NCI-H345 treated with DMSO at 0.1 percent for 48 hours (cell line): ENCODE measurements around the gene PNMA6E.
"Not testable (repeated sequence)": the region's sequence is repeated elsewhere in the genome, so short reads cannot be mapped to it uniquely, and the experiment has no call there.

ENCODE experiments used
- DNase-seq: peaks from one replicate; lab custom pipeline; 2025; ENCODE audit not compliant: unreplicated experiment; lab: John Stamatoyannopoulos, UW

PNMA6E gene

GRCh38 chrX:153387987-153388721, 13.0 kb downstream of the PNMA6E start:
- DNase-seq: no peak

GRCh38 chrX:153387345-153387744, 13.8 kb downstream of the PNMA6E start:
- DNase-seq: no peak

GRCh38 chrX:153386097-153386496, 15.1 kb downstream of the PNMA6E start:
- DNase-seq: no peak

GRCh38 chrX:153384973-153385372, 16.2 kb downstream of the PNMA6E start:
- not testable (repeated sequence) for DNase-seq

- no peak for DNase-seq
Measured at GRCh38 chrX:153384390-153384789, 16.8 kb downstream of the PNMA6E start.

GRCh38 chrX:153382563-153383482, 18.3 kb downstream of the PNMA6E start:
- no peak for DNase-seq

- DNase-seq: peak; percentile 46
Measured at GRCh38 chrX:153381684-153382532, 19.2 kb downstream of the PNMA6E start.

- DNase-seq: no peak
Measured at GRCh38 chrX:153380691-153381090, 20.5 kb downstream of the PNMA6E start.

GRCh38 chrX:153379971-153380581, 21.1 kb downstream of the PNMA6E start:
- DNase-seq: no peak

GRCh38 chrX:153379508-153379907, 21.6 kb downstream of the PNMA6E start:
- DNase-seq: no peak

- no peak for DNase-seq
Measured at GRCh38 chrX:153378607-153379006, 22.5 kb downstream of the PNMA6E start.

GRCh38 chrX:153377727-153378126, 23.4 kb downstream of the PNMA6E start:
- no peak for DNase-seq

GRCh38 chrX:153375571-153375970, 25.6 kb downstream of the PNMA6E start:
- DNase-seq: no peak

- no peak for DNase-seq
Measured at GRCh38 chrX:153374426-153374825, 26.7 kb downstream of the PNMA6E start.

- DNase-seq: peak; percentile 16
Measured at GRCh38 chrX:153372949-153373348, 28.2 kb downstream of the PNMA6E start.

- no peak for DNase-seq
Measured at GRCh38 chrX:153371256-153371655, 29.9 kb downstream of the PNMA6E start.

GRCh38 chrX:153370293-153371055, 30.7 kb downstream of the PNMA6E start:
- no peak for DNase-seq

GRCh38 chrX:153366878-153367538, 34.1 kb downstream of the PNMA6E start:
- no peak for DNase-seq

- no peak for DNase-seq
Measured at GRCh38 chrX:153366119-153366518, 35.0 kb downstream of the PNMA6E start.
